H4 (cell line): ENCODE measurements around the gene TMTC4. TPM values are rescaled to one million over a fixed set of nuclear protein-coding genes. Genes with fewer than 3 reads are reported as not detected.
"Not testable (repeated sequence)": the region's sequence is repeated elsewhere in the genome, so short reads cannot be mapped to it uniquely, and the experiment has no call there.

ENCODE experiments used
- DNase-seq: peaks from one replicate; pipeline ENCODE4 v3.0.0-alpha.2; 2015; ENCODE audit warnings: low spot score
- total RNA-seq: library from RNA; depleted of rRNA; stranded (reverse); fragments of >200 nt; shearing (Covaris generic); gene quantifications from 2 replicates; pipeline ENCODE4 v1.2.3, GENCODE V29; 2014

The TMTC4 gene
- total RNA-seq, 1 experiment from 2014 or later, result 4.3 TPM

DNA sequence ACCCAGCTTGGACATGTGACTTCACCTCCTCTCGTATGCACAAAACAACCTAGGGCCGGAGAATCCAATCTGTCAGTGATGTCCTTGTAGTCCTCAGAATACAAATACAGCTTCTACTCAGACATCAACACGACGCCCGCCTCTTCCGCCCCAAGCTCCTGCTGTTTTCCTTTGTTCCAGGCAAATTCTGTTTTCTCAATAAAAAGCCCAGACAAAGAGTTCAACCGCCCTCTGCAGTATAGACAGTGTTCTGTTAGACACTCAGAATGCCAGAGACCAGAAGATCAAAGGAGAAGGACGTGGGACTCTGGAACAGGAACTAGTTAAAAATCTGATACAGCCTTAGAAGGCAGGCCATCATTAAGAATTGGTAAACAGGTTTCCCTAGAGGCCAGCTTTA is 44.0 kb downstream of the TMTC4 start:
- no peak for DNase-seq

DNA sequence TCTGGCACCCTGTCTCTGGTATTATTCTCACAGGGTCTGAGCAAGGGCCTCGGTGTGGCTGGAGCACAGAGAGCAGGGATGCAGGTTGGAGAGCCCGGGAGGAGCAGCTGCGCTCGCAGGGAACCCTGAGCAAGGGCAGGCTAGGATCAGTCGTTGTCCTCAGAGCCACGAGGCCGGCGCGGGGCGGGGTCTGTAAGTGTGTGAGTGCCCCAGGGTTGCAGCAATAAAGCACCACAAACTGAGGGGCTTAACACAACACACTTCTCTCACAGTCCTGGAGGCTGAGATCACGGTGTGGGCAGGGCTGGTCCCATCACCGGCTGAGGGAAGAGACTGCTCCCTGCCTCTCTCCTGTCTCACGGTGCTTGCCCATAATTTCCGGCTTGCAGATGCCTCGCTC is 47.5 kb downstream of the TMTC4 start:
- no peak for DNase-seq

DNA sequence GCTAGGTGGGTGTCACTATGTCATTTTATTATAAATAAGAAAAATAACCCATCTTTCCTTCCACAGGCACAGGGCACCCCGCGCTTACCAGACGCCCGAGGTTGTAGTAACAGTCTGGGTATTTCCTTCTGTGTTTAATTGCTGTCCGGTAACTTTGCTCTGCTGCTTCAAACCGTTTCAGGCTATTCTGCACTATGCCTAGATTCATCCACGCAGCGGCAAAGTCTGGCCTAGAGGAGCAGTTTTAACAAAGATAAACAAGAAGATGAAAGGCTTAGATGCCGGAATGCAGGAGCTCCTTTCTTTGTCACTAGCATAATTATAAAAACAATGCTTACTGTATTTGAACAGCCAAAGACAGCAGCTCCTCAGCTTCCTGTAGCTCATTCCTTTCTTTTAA is 49.1 kb downstream of the TMTC4 start:
- DNase-seq, result no peak

DNA sequence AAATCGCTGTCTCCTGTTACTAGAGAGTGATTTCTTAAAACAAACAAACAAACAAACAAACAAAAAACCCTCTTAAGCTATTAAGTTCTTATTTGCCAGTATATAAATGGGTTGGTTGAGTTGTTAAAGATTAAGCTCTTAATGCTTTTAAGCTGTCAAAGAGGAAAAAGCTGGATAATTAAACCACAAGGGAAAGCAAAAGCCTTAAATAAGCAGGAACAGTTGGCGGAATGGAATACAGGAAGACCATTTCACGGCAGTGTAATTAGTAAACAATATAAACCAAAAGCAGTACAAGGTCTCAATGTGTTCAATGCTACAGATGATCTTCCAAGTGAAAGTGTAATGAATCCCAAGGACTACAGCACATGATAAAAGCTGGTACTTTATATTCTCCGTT is 53.8 kb downstream of the TMTC4 start:
- no peak for DNase-seq

DNA sequence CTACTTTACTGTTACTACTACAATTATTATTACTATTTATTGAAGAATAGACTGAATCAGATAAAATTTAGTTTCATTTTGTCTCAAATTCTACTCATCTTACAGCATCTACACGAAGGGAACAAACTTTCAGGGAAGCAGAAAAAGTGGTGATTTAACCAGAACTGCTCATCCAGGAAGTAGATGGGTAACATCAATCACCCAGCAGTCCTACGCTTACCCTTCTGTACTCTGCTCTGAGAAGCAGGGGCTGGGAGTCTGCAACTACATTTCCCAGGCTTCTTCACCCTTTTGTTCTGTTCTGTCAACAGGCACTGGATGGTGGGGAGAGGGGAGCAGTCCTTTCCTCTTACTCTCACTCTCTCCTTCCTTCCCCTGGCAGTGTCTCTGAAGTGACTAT is 54.7 kb downstream of the TMTC4 start:
- no peak for DNase-seq

DNA sequence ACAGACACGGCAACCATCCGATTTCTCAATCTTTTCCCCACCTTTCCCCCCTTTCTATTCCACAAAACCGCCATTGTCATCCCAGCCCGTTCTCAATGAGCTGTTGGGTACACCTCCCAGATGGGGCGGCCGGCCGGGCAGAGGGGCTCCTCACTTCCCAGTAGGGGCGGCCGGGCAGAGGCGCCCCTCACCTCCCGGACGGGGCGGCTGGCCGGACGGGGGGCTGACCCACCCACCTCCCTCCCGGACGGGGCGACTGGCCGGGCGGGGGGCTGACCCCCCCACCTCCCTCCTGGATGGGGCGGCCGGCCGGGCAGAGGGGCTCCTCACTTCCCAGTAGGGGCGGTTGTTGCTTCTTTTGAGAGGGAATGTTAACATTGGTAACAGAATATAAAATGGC is 55.7 kb downstream of the TMTC4 start:
- not testable (repeated sequence) for DNase-seq

DNA sequence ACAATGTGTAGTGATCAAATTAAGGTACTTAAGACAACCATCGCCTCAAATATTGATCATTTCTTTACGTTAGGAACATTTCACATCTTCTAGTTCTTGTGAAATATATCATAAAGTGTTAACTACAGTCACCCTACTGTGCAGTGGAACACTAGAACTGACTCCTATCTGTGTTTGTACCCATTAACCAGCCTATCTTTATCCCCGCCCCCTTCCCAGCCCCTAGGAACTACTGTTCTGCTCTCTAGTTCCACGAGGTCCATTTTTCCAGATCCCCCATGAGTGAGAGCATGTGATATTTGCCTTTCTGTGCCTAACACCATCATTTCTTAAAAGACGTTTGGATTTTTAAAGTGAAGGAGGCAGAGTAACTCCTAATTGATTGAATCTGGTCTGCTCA is 61.6 kb downstream of the TMTC4 start:
- no peak for DNase-seq

DNA sequence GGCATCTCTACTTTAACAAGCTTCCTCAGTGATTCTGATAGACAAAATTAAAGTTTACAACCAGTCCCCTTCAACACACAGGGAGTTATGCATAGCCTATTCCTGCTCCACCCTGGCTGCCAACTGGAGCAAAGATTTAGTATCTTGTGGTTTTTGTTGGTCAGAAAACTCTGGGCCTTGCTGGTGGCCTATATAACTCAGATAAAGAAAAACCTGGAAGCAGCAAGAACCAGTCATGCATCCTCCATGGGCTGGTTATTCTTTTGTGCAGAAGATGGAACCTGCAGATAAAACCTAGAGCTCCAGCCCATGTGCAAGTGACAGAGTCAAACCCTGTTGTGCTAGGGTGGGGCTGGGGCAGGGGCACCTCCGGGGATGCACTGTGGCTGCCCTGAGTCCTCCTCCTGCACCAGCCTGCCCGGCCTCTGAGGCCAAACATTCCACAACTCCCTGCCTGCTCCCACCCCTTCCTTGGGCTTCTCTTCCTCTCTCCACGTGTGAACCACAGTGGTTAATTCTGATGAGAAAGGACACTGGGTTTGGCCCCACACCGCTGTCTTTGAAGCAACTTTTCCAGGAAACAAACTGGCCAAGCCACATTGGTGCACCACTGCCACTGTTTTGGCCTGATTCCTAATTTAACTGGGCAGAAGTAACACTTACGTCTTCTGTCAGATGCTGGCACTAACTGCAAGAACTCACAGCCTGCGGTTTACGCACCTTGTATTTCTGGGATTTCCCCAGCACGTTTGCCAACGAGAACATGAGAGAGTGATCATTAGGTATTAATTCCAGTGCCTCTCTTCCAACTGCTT is 62.7 kb downstream of the TMTC4 start:
- DNase-seq, result no peak

DNA sequence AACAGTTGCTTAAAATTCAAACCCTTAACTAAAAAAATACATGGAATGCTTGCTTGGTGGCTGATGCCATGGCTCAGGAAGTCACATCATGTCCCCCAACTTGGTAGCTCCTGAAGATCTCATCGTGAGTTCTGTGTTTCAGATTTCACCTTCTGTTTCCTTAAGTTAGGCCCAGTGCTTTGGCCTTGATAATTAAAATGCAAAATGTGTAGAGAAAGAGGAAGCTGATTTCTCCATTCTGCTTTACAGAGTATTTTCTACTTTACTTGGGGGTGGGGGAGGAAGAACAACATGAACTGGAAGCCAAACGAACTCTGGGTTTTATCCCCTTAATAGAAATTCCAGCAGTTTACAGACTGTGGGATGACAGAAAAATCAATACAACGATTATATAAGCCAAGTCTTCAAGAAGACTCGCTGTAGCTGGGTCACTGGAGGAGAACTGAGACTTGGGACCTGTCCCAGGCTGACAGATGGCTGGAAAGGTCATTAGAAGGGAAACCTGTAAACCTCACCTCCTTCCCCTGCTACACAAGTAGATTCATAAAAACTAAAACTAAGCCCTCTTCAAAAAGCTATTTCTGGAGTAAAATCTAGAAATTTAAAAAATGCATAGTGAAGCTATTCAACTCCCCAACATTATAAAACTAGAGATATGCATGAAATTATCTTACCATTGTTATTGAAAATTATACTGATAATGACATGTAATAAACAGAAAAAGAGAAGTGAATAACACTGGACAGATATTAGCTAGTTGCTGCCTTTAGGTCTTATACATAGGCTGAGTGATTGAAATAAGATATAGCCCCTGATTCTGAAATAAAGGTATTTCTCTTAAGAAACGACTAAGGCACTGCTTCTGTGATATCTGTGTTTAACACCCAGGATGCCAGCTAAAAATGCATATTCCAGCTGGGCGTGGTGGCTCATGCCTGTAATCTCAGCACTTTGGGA is 63.9 kb downstream of the TMTC4 start:
- DNase-seq, result no peak

DNA sequence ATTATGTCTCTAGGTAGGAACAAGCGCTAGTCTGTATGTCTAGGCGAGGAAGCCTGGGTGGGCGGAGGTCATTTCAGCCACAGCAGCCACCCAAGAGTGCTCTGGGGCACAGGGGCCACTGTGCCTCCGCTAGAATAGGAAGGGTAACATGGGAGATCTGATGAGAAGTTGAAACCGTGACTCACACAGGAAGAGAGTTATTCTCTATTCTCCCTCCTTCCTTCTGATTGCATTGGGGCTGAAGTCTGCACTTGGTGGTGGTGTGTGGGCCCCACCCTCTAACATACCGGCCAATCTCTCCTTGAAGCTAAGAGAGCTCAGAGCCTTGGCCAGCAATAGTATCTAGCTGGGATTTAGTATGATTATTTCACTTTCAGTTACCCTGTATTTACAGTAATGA is 65.7 kb downstream of the TMTC4 start:
- peak; percentile 5 for DNase-seq

DNA sequence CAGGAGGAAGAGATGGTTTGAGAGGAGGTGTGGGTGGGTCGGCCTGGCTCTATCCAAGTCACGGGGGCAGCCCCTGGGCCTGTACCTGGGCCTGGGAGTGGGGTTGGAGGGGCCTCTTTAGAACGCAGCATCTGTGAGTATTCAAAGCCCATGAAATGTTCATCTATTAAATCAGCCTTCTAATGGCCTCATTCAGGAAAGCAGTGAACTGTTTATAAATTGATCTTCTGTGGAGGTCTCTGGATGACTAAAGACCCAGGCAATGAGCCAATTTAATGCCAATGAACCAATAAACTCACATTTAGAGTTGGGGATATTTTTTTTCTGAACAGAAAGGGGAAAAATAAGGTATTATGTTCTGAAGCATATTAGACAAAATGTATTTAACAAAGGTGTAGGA is 66.1 kb downstream of the TMTC4 start:
- no peak for DNase-seq

DNA sequence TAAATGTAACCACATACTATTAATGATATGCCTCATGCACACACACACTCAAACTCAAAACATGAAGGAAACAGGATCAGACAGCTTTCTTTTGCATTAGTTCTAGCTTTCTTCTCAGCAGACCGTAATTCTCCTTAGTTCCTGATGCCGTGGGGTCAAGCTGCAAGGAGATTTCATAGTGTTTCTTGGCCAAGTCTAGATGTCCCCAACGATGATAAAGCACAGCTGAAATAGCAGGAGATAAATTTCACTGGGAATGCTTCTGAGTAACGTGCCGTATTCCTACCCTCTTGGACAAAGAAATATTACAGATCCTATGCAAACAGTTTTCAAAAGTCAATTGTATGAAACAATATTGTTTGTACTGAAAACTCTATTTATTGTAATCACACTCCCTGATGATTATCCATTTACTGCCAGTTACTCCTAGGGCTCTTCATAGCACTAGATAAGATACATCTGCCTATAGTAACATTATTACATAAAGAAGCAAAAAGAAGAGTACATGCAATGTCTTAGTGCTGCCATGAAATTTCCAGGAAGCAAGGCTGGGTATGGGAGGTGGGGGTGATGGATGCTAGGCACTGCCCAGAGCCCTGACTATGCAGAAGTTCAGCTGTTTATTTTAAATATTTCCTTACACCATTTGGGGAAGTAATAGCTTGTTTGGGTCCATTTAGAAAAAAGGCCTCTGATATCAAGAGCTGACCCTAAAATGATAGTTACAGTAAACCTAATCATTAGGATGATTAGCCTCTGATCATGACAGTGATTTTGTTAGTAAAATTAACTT is 69.5 kb downstream of the TMTC4 start:
- no peak for DNase-seq

DNA sequence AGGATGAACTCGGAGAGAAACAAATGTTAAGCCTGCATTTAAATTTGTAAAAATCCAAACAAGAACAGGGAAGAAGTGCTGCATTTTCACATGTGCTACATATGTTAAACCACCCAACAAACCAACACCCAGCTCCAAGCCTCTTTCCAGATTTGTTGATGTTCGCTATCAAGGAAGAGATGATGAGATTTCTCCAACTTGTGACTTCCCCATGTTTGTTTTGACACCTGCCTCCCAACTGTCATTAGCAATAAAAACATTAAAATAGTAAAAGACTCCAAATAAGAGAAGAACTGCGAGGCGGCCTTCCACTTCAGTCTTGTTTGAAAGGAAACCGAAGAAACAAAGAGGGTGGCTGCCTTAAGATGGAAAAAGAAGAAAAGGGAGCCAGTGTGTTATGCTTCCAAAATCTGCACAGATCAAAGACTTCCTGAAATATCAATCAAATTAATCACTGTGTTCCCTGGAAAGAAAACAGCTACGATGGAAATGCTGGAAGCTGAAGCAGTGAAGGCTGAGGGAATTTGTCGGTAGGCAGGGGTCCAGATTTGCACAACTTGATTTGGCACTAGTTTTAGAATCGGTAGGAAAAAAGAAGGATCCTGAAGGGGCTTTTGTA is 72.0 kb downstream of the TMTC4 start:
- no peak for DNase-seq

DNA sequence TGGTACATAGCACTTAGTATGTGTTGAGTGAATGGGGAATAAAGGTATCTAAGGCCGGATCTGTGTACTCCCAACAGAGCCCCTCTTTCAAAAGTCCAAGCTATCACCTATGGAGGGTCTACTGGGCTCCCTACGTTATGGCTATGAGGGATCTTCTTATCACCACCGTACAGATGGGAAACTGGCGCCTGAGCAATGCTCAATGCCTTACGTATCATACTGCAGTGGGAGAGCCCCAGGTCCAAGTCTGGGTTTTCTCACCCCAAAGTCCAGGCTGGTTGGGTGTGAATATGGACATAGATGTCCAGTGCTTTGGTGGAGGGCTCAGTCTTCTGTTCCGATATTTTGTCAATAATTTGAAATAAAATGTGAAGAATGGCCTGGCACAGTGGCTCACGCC is 72.9 kb downstream of the TMTC4 start:
- DNase-seq, result no peak

DNA sequence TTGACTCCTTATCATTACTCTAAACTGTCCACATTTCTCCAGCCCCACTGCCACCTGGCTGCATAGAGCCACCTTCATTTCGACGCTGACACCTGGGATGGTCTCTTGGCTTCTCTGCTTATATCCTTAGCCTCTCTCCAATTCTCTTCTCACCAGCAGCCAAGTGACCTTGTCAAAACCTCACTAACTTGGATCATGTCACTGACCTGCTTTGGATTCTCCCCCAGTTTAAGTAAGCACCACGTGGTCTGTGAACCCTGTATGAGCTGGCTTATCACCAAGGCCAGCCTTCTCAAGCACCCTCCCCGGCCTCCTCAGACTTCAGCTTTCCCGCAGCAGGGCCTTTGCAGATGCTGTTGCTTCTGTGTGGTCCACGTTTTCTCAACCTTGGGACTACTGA is 73.7 kb downstream of the TMTC4 start:
- no peak for DNase-seq

DNA sequence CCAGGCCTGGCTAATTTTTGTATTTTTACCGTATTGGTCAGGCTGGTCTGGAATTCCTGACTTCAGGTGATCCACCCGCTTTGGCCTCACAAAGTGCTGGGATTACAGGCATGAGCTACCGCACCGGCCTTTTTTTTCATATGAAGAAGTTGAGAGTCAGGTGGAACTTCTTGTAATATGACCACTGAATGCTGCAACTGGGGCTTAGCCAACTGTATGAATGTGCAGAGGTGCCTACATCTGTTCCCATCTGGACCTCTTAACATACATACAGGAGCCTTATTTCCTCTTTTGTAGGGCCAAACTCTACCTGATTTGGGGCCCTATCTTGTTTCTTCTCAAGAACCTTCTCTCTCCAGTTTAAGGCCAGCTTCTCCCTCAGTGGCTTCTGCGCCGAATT is 74.1 kb downstream of the TMTC4 start:
- no peak for DNase-seq

DNA sequence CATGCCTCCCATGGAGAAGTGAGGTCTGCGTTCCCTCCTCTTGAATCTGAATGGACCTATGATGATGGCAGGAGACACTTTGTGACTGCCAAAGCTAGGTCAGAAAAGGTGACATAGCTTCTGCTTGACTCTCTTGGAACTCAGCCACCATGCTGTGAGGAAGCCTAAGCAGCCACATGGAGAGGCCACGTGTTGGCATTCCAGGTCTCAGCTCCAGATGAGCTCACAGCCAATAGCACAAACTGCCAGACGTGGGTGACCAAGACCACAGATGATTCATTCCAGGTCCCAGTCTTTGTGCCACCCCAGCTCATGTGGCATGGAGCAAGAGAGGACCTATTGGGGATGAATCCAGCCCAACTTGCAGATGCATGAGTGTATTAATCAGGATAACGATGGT is 77.3 kb downstream of the TMTC4 start:
- peak; percentile 25 for DNase-seq

DNA sequence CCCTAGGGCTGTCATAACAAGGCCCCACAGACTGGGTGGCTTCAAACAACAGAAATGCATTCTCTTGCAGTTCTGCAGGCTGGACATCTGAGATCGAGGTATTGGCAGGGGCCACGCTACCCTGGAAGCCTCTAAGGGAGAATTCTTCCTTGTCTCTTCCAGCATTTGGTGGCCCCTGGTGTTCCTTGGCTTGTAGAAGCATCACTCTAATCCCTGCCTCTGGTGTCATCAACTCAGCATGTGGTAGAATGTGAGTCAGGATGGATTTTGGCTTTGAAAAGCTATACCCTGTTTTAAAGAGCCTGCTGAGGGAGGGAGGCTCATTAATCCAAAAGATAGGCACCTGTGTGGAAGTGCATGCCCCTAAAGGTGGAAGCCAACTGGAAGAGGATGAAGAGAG is 78.1 kb downstream of the TMTC4 start:
- DNase-seq, result no peak

DNA sequence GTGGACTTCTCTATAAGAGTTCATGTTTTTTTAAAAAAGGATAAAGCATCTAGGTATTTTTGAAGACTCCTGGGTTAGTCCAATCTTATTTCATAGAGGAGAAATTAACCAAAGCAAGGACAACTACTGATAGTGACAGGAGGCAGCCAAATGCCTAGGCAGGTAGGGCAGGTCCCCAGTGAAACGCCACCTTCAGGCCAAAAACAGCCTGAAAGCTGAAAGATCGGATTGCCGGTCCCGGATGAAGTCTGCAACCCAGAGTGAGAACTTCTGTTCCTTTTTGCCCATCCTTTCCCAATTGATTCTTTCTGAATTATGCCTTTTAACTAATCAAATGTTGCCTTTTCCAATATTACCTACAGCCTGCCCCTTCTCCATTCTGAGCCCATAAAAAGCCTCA is 79.9 kb downstream of the TMTC4 start:
- no peak for DNase-seq

DNA sequence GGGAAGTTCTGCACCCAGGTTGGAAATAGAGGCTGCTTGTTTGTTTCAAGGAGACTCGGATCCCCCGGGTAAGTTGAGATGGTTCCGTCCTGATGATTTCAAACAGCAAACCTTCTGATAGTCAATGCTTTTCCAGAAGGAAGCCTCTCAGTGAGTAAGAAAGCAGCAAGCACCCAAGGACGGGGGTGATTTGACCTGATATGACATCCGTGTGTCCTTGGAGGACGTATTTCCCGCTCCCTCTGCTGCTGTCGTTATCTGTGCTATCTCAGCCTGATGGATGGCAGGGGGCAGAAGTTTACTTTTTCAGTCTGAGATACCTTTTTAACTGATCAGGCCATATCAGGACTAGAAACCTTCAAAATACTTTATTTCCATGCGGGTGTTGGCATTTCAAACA is 80.3 kb downstream of the TMTC4 start:
- no peak for DNase-seq

DNA sequence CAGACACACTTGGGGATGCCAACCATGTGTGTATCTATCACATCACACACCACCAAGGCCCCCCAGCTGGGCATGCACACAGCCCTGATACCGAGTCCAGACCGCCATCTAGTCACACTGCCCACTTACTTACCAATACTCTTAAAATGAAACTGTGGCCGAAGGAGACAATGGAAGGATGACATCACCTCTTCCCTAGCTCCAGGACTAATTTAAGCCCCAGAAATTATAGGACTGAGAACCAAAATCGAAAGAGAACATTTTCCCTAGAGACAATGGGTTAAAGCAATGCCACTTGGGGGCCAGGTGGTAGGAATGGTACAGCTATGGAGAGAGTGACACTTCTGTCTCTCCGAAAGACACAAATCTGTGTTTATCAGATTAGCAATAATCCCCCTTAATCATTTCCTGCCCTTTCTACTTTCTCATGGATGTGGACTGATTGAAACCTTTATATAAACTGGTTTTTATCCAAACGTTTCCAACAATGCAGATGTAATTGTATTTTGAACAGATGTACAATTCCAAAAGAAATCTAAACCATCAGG is 85.3 kb downstream of the TMTC4 start:
- no peak for DNase-seq
